Activated CD8-positive, alpha-beta memory T cell treated with anti-CD3 and anti-CD28 coated beads, Interleukin-2, amount 50 U/mL, for 1 hour (primary cell): Measurements from ENCODE around the gene DOLK.

Experiments used
- DNase-seq: peaks from one replicate; pipeline ENCODE4 v3.0.0-alpha.2; 2020; ENCODE audit errors: extremely low read depth

Gene DOLK

DNA sequence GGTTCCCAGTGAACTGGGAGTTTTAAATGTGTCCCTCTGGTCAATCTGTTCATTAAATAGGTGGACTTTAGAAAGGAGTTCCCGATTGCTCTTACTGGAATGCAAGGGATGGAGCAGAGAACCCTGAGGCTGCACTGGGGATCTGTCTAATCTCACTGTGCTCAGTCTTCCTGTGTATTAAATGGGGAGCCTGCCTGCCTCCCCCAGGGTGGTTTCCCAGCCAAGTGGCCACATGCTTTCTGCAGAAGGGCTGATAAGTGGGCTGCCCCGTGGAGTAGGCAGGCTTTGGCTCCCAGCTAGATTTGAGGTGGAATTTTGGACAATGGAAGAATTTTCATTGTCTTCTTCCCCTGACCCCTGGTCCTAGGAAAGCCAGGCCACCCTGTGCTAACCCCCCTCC, 40.7 kb downstream of the DOLK start:
- DNase-seq = no peak

DNA sequence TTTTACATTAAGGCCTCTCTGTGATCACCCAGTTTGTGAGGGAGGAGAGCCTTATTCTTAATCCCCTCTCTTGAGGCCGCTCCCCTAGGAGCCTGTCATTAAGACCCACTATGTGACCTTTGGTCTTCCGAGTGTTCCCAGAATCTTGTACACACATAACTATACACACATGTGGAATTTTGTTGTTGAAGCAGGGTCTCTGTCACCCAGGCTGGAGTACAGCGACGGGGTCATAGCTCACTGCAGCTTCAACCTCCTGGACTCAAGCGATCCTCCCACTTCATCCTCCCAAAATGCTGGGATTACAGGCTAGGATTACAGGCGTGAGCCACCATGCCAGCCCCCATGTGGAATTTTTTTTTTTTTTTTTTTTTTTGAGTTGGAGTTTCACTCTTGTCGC, 41.4 kb downstream of the DOLK start:
- DNase-seq = no peak

GRCh38 chr9:128903871-128904620, 43.4 kb downstream of the DOLK start:
- no peak for DNase-seq

DNA sequence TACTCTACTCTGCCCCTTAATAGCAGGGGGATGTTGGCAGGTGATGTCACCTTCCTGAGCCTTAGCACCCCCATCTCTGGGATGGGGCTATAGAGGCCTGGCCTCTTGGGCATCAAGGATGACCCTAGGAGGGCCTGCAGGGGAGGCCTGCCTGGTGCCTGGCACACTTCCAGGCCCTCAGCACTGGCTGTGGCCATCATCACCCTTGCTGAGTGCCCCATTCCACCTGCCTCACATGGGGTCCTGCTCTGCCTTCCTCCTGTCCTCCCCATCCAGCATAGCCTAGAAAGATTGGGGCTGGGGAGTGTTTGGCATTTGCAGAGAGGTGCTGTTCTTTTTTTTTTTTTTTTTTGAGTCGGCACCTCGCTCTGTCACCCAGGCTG, 44.3 kb downstream of the DOLK start:
- no peak for DNase-seq

GRCh38 chr9:128902351-128903078, 44.9 kb downstream of the DOLK start:
- DNase-seq = peak; percentile 72

DNA sequence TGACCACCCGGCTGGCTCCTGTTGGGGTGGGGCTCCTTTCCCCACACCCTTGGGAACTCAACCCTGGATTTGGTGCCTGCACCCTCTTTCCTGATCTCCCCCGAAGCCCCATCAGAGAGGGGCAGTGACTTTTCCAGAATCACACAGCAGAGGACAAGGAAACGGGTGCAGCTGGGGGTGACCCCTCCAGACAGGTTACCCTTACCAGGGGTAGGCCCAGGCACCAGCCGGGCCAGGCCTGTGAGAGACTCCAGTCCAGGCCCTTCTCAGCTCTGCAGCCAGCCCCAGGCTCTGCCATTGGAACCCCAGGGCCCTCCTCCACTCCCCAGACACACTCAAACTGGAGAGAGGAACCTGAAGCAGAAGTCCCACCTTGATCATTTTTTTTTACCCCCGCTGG, 45.6 kb downstream of the DOLK start:
- DNase-seq = no peak

DNA sequence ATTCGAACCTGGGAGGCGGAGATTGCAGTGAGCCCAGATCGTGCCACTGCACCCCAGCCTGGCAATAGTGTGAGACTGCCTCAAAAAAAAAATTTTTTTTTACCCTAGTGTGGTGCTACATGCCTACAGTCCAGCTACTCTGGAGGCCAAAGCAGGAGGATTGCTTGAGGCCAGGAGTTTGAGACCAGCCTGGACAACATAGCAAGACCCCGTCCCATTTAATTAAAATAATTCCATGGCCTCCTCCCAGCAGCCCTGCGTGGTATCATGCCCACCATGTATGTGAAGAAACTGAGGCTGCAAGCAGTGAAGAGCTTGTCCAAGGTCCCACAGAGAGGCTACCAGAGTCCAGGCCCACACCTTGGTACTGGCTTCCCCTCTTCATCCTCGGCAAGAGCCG, 46.0 kb downstream of the DOLK start:
- DNase-seq = no peak

DNA sequence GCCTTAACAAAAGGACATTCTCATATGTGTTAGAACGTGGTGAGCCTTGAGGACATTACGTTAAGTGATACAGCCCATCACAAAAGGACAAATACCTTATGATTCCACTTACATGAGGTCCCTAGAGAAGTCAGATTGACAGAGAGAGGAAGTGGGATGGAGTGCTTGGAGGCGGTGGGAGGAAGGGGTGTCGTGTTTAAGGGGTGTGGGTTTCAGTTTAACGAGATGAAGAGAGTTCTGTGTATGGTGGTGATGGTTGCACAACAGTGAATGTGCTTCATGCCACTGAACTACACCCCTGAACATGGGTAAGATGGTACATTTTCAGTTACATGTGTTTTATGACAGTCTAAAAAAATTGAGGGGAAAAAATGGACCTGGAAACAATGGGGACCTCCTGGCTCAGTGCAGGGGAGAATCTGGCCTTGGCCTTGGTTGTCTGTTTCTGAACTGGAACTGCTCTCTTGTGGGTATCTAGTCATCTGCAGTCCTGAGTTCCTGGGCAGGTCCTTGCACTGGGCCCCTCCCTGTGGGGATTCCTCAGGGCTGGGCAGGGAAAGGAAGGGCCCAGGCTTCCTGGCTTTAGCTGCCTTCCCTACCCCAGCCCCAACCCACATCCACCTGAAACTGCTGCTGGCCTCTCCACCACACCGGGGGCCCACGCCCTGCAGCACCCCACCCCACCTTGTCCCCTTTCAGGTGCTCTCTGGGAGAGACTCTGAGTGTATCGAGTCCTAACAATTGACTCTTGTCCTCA, 47.7 kb downstream of the DOLK start:
- no peak for DNase-seq

DNA sequence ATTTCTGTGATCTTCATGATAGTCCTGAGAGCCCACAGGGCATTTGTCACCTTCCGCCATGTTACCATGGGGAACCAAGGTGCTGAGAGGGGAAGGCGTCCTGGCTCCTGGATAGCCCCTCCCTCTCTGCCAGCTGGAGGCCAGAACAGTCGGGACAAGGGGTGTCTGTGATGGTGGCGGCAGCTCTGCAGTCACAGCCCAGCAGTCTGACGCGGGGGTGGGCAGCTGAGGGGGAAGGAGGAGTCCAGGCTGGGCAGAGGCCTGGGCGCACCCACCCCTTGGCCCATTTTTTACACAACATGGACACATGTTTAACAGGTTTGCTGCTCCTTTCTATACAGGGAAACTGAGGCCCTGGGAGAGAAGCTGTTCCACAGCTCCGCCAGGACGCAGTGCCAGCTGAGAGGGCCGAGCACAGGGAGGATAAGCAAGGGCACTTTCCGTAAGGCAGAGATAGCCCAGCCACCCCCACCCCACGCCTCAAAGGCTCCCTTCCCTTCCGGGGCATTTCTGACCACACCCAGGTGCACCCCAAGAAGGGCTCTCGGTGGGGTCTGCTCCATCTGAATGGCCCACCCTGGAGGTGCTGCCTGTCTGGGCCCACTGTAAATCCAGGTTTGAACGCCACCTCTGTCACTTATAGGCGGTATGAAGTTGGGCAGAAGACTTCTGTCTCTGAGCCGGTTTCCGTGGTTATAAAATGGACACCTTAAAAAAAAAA, 48.4 kb downstream of the DOLK start:
- DNase-seq = no peak

- no peak for DNase-seq
Observed at GRCh38 chr9:128898382-128898781, 49.0 kb downstream of the DOLK start.

GRCh38 chr9:128895556-128895955, 51.8 kb downstream of the DOLK start:
- DNase-seq = no peak
